ENCODE results near the gene RESP18.

- TF ChIP-seq CTCF (IDR thresholded peaks at IDR 0.05) (no peak), ZFX (IDR thresholded peaks at IDR 0.05; ENCODE audit: borderline replicate concordance) (no peak)
Measured at GRCh38 chr2:219285894-219286425, 46.6 kb downstream of the RESP18 start.

Data from 22Rv1 (cell line).